Central memory CD4-positive, alpha-beta T cell (primary cell): ENCODE data around the gene PRKAB1.

Experiments used
- DNase-seq: peaks from one replicate; pipeline ENCODE4 v3.0.0; 2022

Gene PRKAB1

GRCh38 chr12:119664642-119665041, 3.3 kb upstream of the PRKAB1 start:
- no peak for DNase-seq

GRCh38 chr12:119665164-119665929, 2.6 kb upstream of the PRKAB1 start:
- DNase-seq, result no peak

DNA sequence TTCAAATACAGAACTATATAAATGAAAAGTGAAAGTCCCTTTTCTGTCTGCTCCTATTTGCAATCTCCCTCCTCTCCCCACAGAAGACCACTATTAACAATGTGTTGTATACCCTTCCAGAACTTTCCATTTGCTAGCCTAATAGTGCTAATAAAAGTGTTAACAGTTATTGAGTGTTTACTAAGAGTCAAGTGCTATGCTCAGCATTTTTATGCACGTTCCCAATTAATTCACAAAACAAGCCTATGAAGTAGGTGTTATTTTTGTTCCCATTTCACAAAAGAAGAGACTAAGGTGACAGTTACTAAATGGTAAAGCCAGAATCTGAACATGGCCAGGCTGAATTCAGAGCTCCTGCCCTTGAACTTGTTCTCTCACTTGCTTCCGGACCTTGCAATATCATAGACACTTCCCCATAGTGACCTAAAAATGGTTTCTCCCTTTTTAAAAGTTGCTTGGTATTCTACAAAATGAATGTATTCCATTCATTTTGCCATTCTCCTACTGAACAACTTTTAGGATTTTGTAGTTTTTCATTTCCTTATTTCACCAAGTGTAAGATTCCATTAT, 1.6 kb upstream of the PRKAB1 start:
- DNase-seq, result no peak

DNA sequence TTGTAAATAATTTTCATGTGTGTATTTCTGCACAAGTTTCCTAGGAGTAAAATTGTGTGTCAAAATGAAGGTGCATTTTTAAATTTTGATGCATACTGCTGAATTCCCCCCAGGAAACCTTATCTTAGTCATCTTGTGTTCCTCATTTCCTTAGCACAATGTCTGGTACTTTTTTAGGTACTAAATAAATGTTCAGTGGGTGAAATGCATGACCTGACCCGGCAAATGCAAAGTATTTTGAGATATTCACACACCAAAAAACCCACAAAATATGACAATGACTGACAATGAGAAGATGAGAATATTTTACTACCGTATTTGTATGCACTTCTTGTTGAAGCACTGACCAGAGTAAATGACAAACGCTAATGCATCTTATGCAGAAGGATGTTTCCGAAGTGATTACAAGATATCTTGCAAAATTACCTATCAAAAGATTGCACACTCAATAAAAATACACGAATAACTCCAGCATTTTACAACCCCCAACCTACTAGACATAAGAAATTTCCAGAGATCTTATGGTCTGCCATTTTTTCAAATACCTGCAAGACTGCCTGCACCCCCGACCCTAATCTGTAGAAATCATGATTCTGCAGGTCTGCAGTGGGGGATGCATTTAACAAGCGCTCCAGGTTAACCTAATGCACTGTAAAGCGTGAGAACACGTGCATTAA, 895 bp upstream of the PRKAB1 start:
- DNase-seq, result no peak

DNA sequence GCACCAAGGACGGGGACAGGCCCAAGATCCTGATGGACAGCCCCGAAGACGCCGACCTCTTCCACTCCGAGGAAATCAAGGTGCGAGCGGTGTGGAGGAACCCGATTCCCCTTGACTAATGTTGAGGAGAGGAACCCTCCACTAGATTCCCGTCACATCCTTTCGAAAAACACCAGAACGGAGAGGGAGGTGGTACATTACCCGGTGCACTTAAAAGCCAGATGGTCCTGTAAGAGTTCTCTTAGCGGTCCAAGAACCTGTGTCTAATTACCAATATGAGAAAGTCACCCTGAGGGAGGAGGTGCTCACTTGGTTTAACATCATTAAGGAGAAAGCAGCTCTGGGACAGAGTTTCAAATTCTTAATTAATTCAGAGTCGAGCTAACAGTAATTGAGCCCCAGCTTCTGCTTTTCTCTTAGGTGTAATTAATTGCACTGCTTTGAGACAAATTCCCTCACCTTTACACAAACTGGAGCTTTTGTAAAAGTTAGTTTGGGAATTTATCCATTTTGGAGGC, 450 bp downstream of the PRKAB1 start:
- DNase-seq, result no peak

DNA sequence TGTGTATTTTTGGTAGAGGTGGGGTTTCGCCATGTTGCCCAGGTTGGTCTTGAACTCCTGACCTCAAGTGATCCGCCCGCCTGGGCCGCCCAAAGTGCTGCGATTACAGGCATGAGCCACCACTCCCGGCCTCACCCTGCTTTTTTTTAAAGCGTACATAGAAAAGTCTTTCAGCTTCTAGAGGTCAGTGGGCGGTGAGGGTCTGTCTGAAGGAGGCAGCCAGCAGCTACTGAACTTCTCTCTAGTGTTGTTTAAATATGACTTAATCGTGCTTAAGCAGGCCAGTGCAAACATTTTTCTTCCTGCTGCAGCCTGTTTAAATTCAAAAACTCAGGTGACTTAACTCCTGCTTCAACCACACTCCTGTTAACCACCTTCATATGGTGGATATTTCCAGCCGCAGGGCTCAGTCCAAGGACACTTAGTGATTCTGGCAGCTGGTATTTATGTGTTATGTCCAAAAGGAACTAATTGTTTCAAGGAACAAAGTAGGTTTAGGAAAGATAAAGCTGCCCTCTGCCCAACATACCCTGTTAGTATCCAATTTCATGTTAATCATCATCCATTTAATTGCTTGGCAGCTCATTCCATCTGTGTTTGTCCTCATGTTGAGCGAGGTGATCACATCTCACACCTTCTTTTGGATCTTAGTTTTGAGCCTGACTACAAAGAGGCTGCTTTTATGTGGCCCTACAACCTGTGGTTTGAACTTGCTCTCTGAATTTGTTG, 2.0 kb downstream of the PRKAB1 start:
- no peak for DNase-seq

DNA sequence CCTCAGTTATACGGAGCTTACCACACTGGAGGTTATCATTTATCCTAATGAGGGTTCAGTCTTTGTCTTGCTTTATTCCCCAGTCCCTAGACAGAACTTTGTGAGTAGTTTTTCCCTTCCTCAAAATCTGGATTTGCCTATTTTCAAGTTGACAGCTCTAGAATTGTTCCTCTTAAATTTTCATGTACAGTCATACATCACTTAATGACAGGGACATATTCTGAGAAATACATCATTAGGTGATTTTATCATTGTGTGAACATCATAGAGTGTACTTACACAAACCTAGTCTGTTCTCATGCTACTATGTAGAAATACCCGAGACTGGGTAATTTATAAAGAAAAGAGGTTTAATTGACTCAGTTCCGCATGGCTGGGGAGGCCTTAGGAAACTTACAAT, 3.1 kb downstream of the PRKAB1 start:
- DNase-seq, result no peak

GRCh38 chr12:119672194-119672593, 4.3 kb downstream of the PRKAB1 start:
- no peak for DNase-seq

- DNase-seq, result no peak
These were observed 5.7 kb downstream of the PRKAB1 start for GRCh38 chr12:119673634-119674033.

GRCh38 chr12:119674560-119674959, 6.6 kb downstream of the PRKAB1 start:
- DNase-seq, result no peak

GRCh38 chr12:119676022-119676421, 8.1 kb downstream of the PRKAB1 start:
- DNase-seq, result no peak

DNA sequence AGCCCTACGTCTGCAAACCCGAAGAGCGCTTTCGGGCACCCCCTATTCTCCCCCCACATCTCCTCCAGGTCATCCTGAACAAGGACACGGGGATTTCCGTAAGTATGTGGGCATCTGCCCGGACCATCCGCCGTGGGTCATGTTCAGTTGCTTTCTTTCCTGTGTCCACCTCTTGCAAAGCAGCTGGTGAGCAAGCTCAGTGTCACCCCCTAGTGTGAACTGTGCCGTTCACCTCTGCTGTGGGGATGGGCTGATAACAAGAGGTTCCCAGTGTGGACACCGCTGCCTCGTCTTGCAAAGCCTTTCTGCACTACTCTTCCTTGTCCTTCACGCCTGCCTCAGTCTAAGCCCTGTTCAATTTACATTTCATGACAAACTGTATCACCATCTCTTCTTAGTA, 8.6 kb downstream of the PRKAB1 start:
- no peak for DNase-seq

DNA sequence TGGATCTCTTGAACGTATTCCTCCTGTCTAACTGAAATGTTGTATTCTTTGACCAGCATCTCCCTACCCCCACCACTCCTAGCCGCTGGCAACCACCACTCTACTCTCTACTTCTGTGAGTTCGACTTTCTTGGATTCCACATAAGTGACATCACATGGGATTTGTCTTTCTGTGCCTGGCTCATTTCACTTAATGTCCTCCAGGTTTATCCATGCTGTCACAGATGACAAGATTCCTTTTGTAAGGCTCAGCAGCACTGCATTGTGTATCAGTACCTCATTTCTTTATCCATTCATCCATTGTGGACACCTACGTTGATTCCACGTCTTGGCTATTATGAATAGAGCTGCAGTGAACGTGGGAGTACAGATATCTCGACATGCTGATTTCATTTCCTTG, 10.5 kb downstream of the PRKAB1 start:
- DNase-seq, result no peak

- no peak for DNase-seq
These were observed 11.1 kb downstream of the PRKAB1 start for GRCh38 chr12:119679081-119679480.

GRCh38 chr12:119679490-119679889, 11.6 kb downstream of the PRKAB1 start:
- no peak for DNase-seq

GRCh38 chr12:119681111-119681510, 13.2 kb downstream of the PRKAB1 start:
- DNase-seq, result no peak

DNA sequence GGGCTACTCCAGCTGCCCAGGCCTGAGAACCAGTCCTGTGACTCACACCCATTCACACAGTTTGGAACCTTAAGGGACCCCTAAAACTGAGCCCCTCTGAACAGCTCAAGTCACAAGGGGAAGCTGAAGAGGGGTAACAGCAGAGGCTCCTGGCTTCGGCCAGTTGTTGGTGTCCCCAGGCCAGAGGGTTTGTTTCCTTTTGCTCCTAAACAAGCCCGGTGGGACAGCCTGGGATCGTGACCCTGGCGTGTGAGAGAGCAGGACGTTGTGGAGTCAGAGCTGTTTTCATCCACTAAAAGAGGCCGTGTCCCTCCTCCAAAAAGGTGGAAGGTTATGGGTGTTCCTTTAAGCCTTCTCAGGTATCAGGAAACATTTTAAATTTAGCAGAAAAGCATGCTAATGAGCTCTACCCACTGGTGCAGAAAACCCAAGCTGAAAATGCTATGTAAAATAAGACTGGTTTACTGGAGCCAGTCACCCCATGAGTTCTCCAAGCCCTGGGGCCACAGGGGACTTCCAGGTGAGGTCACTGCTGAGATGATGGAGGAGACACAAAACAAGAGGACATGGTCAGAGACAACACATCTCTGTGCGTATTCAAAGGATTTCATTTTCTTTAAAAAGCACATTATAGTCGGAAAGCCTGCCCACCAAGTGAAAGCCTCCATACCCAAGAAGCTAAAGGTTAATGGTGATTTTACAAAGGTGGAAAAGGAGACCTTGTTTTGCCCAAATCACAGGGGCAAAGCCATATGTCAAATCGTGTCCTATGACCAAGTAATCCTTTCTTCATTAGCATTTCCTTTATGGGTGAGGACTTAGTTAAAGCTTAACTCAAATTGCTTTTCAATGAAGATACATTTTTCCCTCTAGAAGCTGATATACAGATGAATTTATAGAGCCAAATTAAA, 14.1 kb downstream of the PRKAB1 start:
- no peak for DNase-seq

DNA sequence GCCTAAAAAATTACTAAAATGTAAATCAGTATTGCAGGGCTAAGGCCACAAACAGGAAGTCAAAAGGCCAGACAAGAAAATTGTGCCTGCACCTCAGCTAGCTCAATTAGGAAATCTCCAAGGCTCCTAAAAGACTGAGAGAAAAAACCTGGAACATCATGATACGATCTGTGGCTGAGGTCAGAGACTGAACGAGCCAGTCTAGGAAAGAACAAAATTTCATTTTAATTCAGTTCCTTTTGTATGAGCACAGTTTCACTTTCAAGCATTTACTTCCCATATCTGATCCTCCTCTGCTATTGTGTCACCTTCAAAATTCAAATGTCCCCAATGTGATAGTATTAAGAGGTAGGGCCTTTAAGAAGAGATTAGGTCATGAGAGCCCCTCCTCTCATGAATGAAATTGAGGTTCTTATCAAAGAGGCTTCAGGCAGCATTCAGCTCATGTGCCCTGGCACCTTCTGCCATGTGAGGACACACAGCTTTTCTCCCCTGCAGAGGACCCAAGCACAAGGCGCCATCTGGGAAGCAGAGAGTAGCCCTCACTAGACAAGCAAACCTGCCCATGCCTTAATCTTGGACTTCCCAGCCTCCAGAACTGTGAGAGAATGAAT, 14.8 kb downstream of the PRKAB1 start:
- DNase-seq, result no peak

- DNase-seq, result no peak
These were observed 15.5 kb downstream of the PRKAB1 start for GRCh38 chr12:119683413-119683812.

DNA sequence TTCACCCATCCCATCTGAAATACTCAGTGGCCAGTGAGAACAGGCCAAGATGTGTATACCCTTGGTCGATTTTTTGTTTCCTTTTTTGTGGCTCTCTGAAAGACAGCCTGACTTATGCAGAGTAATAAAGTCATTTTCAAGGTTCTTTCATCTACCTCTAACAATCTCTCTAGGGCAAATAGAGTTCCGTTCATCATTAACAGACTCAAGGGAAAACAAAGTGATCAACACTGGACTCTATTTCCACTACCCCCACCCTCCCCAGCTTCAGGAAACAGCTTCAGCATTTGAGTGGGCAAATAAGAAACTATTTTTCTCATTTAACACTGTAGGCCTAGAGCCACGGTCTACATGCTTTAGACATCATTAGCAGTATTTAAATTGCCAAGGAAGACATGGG, 15.9 kb downstream of the PRKAB1 start:
- no peak for DNase-seq

DNA sequence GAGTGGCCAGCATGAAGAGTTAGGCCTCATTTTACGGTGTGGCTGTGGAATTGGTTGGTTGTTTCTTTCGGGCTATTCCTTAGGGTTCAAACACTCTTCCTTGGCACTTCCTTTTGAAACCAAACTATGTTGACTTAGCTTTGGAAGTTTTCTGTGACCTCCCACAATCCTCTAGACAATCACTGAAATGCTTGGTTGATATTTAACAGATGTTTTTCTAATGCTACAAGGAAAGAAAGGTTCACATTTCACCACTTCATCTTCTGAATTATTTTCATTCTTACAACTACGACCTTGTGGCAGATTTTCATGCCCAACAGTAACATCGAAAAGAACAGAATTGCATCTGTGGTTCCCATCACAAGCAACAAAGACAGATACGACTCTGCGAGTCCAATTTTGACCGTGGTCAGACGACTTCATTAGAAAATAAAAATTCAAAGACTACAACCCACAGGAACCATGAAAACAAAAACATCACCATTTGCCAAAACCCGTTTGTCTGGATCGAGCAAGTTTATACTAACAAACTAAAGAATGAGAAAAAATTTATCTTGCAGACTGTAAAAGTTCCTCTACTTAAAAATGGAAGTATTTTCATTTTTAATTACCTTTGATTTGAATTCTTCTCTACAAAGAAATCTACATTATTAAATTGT, 16.9 kb downstream of the PRKAB1 start:
- DNase-seq, result no peak
